ENCODE measurements around the gene C1orf35.

DNA sequence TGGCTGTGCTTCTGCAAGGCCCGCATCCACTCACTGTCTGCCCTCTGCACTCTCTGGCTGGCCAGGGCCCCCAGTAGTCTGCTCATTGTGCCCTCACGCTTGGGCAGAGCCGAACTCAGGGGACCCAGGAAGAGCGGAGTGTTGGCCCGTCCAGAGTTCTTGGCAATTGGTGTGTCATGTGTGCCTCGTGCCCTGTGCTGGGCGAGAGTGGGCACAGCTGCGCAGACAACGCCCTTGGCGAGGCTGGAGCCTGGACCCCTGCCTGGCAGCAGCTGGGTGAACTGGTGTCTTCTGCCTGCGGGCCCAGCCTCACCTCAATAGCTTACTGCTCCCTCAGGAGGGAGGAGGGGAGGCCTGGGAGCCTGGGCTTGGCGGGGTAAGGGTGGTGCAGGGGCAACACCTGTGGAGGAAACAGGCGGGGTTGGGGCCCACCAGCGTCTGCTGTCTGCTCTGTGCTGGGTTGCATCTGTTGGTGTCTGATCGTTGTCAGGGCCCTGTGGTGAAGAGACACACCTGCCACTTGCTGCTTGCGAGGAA, 39.1 kb upstream of the C1orf35 start:
- TF ChIP-seq CTCF (IDR thresholded peaks at IDR 0.05) (no peak), POLR2A (IDR thresholded peaks at IDR 0.05) (no peak), POLR2AphosphoS5 (IDR thresholded peaks at IDR 0.05; ENCODE audit: insufficient read depth in 1 of 2, low read depth in 1 of 2) (peak in 1 of 2 donors; percentile 6)
